Panc1 (cell line): ENCODE measurements around the gene MTR.

Source experiments
- CTCF ChIP-seq: fragments of 450-650 bp; IDR thresholded peaks from 2 replicates; pipeline ENCODE4 v1.5.1; 2017; ENCODE audit warnings: mild to moderate bottlenecking
- REST ChIP-seq, 2 experiments: IDR thresholded peaks; 2 replicates each; pipeline ENCODE4 v1.6.1; 2011 to 2012; ENCODE audit warnings: low read depth in 2 of 2, control low read depth in 1 of 2, low read length in 1 of 2, mild to moderate bottlenecking in 1 of 2, moderate library complexity in 1 of 2; ENCODE audit not compliant: insufficient read depth in 1 of 2

GRCh38 chr1:236837897-236838296 is 42.8 kb downstream of the MTR start:
- TF ChIP-seq CTCF (no peak), REST (IDR thresholded peaks at IDR 0.05; ENCODE audit: insufficient read depth in 1 of 2, low read depth in 2 of 2, low read length in 1 of 2) (no peak)
